Neural cell (in vitro differentiated cells): ENCODE results near the gene C11orf54. TPM values are rescaled to one million over a fixed set of nuclear protein-coding genes. Genes with fewer than 3 reads are reported as not detected.

Source experiments
- H2AFZ ChIP-seq: fragments of 200-600, 300-800 bp; sonication (generic), shearing (Covaris generic); 2 replicates; pipeline ENCODE4 v1.6.0; 2014; ENCODE audit warnings: low read depth, mild to moderate bottlenecking, antibody characterized with exemption, low read length, moderate library complexity
- H3F3A ChIP-seq: fragments of 200-600 bp; shearing (Covaris generic); 2 replicates; pipeline ENCODE4 v1.6.1; 2016; ENCODE audit warnings: mild to moderate bottlenecking, moderate library complexity, mixed read lengths, antibody characterized with exemption, low read length; ENCODE audit not compliant: insufficient read depth, poor library complexity, severe bottlenecking
- H3K27ac ChIP-seq: fragments of 200-600, 300-800 bp; sonication (generic), shearing (Covaris generic); 2 replicates; pipeline ENCODE4 v1.5.1; 2014; ENCODE audit warnings: mild to moderate bottlenecking, low read length, moderate library complexity
- H3K27me3 ChIP-seq: fragments of 300-800, 200-600 bp; sonication (generic), shearing (Covaris generic); 2 replicates; pipeline ENCODE4 v1.6.0; 2014; ENCODE audit warnings: mild to moderate bottlenecking, low read depth, low read length, moderate library complexity; ENCODE audit not compliant: insufficient read depth
- H3K36me3 ChIP-seq: fragments of 300-800, 200-600 bp; sonication (generic), shearing (Covaris generic); 2 replicates; pipeline ENCODE4 v1.5.1; 2014; ENCODE audit warnings: mild to moderate bottlenecking, antibody characterized with exemption, low read length, moderate library complexity; ENCODE audit not compliant: insufficient read depth
- H3K4me2 ChIP-seq: fragments of 300-800, 200-600 bp; sonication (generic), shearing (Covaris generic); 2 replicates; pipeline ENCODE4 v1.6.0; 2014; ENCODE audit warnings: mild to moderate bottlenecking, low read length
- H3K4me3 ChIP-seq: fragments of 300-800, 200-600 bp; sonication (generic), shearing (Covaris generic); 2 replicates; pipeline ENCODE4 v1.5.1; 2014; ENCODE audit warnings: mild to moderate bottlenecking, low read length, moderate library complexity
- H3K79me2 ChIP-seq: fragments of 200-600 bp; shearing (Covaris generic); replicated peaks from 2 replicates; pipeline ENCODE4 v1.6.0; 2014; ENCODE audit warnings: mild to moderate bottlenecking, low read length, moderate library complexity; ENCODE audit not compliant: insufficient read depth
- H3K9ac ChIP-seq: fragments of 300-800, 200-600 bp; sonication (generic), shearing (Covaris generic); 2 replicates; pipeline ENCODE4 v1.6.1; 2016; ENCODE audit warnings: mild to moderate bottlenecking, low read length, mixed read lengths
- H3K9me2 ChIP-seq: fragments of 200-600 bp; shearing (Covaris generic); 2 replicates; pipeline ENCODE4 v1.6.1; 2016; ENCODE audit warnings: mild to moderate bottlenecking, low read length, mixed read lengths; ENCODE audit not compliant: insufficient read depth
- H3K9me3 ChIP-seq: fragments of 200-600, 300-800 bp; sonication (generic), shearing (Covaris generic); 2 replicates; pipeline ENCODE4 v1.6.1; 2016; ENCODE audit warnings: mild to moderate bottlenecking, mixed run types, low read length, moderate library complexity, mixed read lengths
- H4K20me1 ChIP-seq: fragments of 200-600 bp; shearing (Covaris generic); 2 replicates; pipeline ENCODE4 v1.6.1; 2016; ENCODE audit warnings: mild to moderate bottlenecking, mixed run types; ENCODE audit not compliant: insufficient read depth
- CTCF ChIP-seq: fragments of 450-650 bp; IDR thresholded peaks from 2 replicates; pipeline ENCODE4 v1.5.1; 2014; ENCODE audit warnings: antibody characterized with exemption, mild to moderate bottlenecking, moderate library complexity; ENCODE audit not compliant: poor library complexity, severe bottlenecking
- EP300 ChIP-seq: fragments of 450-650 bp; conservative IDR thresholded peaks from 2 replicates; pipeline ENCODE4 v1.6.1; 2014; ENCODE audit warnings: antibody characterized with exemption, mild to moderate bottlenecking, moderate library complexity; ENCODE audit not compliant: poor library complexity, severe bottlenecking
- EZH2 ChIP-seq: fragments of 200-600, 300-800 bp; shearing (Covaris generic), sonication (generic); IDR thresholded peaks from 2 replicates; pipeline ENCODE4 v1.6.1; 2014; ENCODE audit warnings: antibody characterized with exemption, low read length, borderline replicate concordance, mild to moderate bottlenecking; ENCODE audit not compliant: insufficient read depth, poor library complexity, severe bottlenecking
- MXI1 ChIP-seq: fragments of 450-650 bp; conservative IDR thresholded peaks from 2 replicates; pipeline ENCODE4 v1.6.1; 2014; ENCODE audit warnings: antibody characterized with exemption, mild to moderate bottlenecking; ENCODE audit not compliant: poor library complexity, severe bottlenecking
- POLR2AphosphoS5 ChIP-seq: IDR thresholded peaks from 2 replicates; pipeline ENCODE4 v1.6.1; 2012
- RAD21 ChIP-seq: fragments of 450-650 bp; conservative IDR thresholded peaks from 2 replicates; pipeline ENCODE4 v1.6.1; 2014; ENCODE audit warnings: antibody characterized with exemption, mild to moderate bottlenecking, moderate library complexity
- REST ChIP-seq: IDR thresholded peaks from 2 replicates; pipeline ENCODE4 v1.6.1; 2012; ENCODE audit warnings: borderline replicate concordance
- SMC3 ChIP-seq: fragments of 450-650 bp; conservative IDR thresholded peaks from 2 replicates; pipeline ENCODE4 v1.6.1; 2014; ENCODE audit warnings: antibody characterized with exemption, mild to moderate bottlenecking, moderate library complexity; ENCODE audit not compliant: poor library complexity
- TAF1 ChIP-seq: IDR thresholded peaks from 2 replicates; pipeline ENCODE4 v1.6.1; 2012; ENCODE audit warnings: low read depth
- polyA plus RNA-seq: library from polyadenylated mRNA; depleted of rRNA; stranded (reverse); fragments of >200 nt; gene quantifications from 2 replicates; pipeline ENCODE4 v1.2.3, GENCODE V29; 2014

C11orf54 gene
- polyA plus RNA-seq, 1 donor from 2014 or later = 35.0 TPM

- Histone ChIP-seq H3K9me3 (no peaks in the 10 kb centered on the region), H3K27me3 (no peaks in the 10 kb centered on the region), H2AFZ (no peak overlapping the region), H3K9ac (no peak overlapping the region), H3K36me3 (peaks cover 13% of the 10 kb centered on the region), H4K20me1 (no peaks in the 10 kb centered on the region), H3F3A (no peaks in the 10 kb centered on the region), H3K4me2 (no peak overlapping the region), H3K79me2 (peaks cover 19% of the 10 kb centered on the region), H3K27ac (no peak overlapping the region), H3K9me2 (no peaks in the 10 kb centered on the region), H3K4me3 (no peak overlapping the region)
- no peak for TF ChIP-seq REST
- no peak for TF ChIP-seq CTCF
- no peak for TF ChIP-seq POLR2AphosphoS5
- no peak for TF ChIP-seq RAD21
- no peak for TF ChIP-seq EZH2
Observed at GRCh38 chr11:93801366-93801765, 59.9 kb downstream of the C11orf54 start.

- H2AFZ ChIP-seq = no peak overlapping the region
- no peak overlapping the region for H3K9ac ChIP-seq
- TF ChIP-seq REST (no peak), EZH2 (no peak), TAF1 (no peak), POLR2AphosphoS5 (no peak), CTCF (no peak), SMC3 (no peak), EP300 (no peak), MXI1 (no peak), RAD21 (no peak)
- no peak overlapping the region for H3K4me3 ChIP-seq
- no peaks in the 10 kb centered on the region for H3F3A ChIP-seq
- no peaks in the 10 kb centered on the region for H3K9me3 ChIP-seq
- no peak overlapping the region for H3K27ac ChIP-seq
- H3K36me3 ChIP-seq = peaks cover 17% of the 10 kb centered on the region
- H3K9me2 ChIP-seq = no peaks in the 10 kb centered on the region
- peaks cover 13% of the 10 kb centered on the region for H3K79me2 ChIP-seq
- H3K4me2 ChIP-seq = no peak overlapping the region
- no peaks in the 10 kb centered on the region for H3K27me3 ChIP-seq
- H4K20me1 ChIP-seq = no peaks in the 10 kb centered on the region
Observed at GRCh38 chr11:93804879-93805278, 63.4 kb downstream of the C11orf54 start.
